Osteocyte (in vitro differentiated cells): Measurements from ENCODE around the gene RIOK2. TPM values are rescaled to one million over a fixed set of nuclear protein-coding genes. Genes with fewer than 3 reads are reported as not detected.

Experiments used
- DNase-seq: peaks from one replicate; pipeline ENCODE4 v3.0.0; 2021; ENCODE audit warnings: mixed read lengths; ENCODE audit not compliant: unreplicated experiment; ENCODE audit errors: extremely low spot score
- H3K27ac Mint-ChIP-seq: one replicate; pipeline ENCODE4 v1.8.0; 2021; ENCODE audit warnings: mild to moderate bottlenecking, mixed read lengths; ENCODE audit not compliant: unreplicated experiment
- H3K27me3 Mint-ChIP-seq: one replicate; pipeline ENCODE4 v1.8.0; 2021; ENCODE audit warnings: mixed read lengths; ENCODE audit not compliant: unreplicated experiment
- H3K36me3 Mint-ChIP-seq: one replicate; pipeline ENCODE4 v1.8.0; 2021; ENCODE audit warnings: mixed read lengths; ENCODE audit not compliant: unreplicated experiment
- H3K4me1 Mint-ChIP-seq: one replicate; pipeline ENCODE4 v1.8.0; 2021; ENCODE audit warnings: mixed read lengths; ENCODE audit not compliant: unreplicated experiment
- H3K4me3 Mint-ChIP-seq: one replicate; pipeline ENCODE4 v1.8.0; 2021; ENCODE audit warnings: mild to moderate bottlenecking, moderate library complexity, mixed read lengths; ENCODE audit not compliant: unreplicated experiment
- H3K9me3 Mint-ChIP-seq: one replicate; pipeline ENCODE4 v1.8.0; 2021; ENCODE audit warnings: mixed read lengths; ENCODE audit not compliant: unreplicated experiment
- total RNA-seq: library from RNA; stranded (reverse); gene quantifications from 2 replicates; pipeline ENCODE4 v1.2.1, GENCODE V29; 2021
- TF ChIP-seq, protein P1 (sequence below): fragments of 200-600 bp; sonication (generic); IDR thresholded peaks from 2 replicates; pipeline ENCODE4 v1.5.0; 2021; ENCODE audit warnings: antibody characterized with exemption, mild to moderate bottlenecking, moderate library complexity

Gene RIOK2
- total RNA-seq, 1 donor from 2014 or later, result 23.4 TPM

DNA sequence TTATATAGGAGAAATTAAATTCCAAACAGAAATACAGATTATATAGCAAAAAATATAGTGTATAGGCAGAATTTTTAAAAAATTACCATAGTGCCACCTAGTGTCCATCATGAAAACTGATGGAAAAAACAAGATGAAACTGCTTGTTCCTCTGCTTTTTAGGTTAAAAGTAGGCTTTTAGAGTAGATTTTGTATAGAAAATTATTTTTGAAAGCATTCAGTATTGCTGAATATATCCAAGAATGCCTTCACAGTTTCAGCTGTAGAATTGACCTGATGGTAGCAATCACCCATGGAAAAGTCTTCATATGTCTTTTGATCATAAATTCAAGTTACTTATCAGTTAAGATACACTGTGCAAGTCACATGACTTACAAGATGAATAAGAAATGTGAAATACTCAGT lies 19.7 kb downstream of the RIOK2 start:
- peaks cover 45% of the 10 kb centered on the region for H3K36me3 Mint-ChIP-seq
- H3K27me3 Mint-ChIP-seq, result no peaks in the 10 kb centered on the region

DNA sequence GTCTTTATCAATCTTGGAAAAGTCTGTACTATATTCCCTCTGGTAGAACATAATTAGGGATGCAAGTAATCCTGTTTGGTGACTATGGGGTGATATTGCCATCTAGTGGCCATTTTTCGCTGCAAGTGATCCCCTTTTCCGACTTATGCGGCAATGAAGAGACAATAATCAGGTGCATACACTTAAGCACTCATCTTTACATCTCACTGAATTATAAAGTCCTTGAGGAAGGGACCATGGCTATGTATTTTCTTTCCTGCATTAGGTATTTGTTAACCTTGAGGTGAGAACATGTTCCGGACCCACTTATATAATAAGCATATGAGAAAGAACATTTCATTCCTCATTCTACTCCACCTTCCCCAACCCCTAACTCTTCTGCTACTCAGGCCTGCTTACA lies 21.0 kb downstream of the RIOK2 start:
- Mint-ChIP-seq H3K27me3 (no peaks in the 10 kb centered on the region), H3K27ac (no peak overlapping the region), H3K9me3 (peaks cover 18% of the 10 kb centered on the region), H3K36me3 (peaks cover 44% of the 10 kb centered on the region), H3K4me3 (no peak overlapping the region), H3K4me1 (peaks cover 3% of the 10 kb centered on the region)
- TF ChIP-seq, protein P1, sequence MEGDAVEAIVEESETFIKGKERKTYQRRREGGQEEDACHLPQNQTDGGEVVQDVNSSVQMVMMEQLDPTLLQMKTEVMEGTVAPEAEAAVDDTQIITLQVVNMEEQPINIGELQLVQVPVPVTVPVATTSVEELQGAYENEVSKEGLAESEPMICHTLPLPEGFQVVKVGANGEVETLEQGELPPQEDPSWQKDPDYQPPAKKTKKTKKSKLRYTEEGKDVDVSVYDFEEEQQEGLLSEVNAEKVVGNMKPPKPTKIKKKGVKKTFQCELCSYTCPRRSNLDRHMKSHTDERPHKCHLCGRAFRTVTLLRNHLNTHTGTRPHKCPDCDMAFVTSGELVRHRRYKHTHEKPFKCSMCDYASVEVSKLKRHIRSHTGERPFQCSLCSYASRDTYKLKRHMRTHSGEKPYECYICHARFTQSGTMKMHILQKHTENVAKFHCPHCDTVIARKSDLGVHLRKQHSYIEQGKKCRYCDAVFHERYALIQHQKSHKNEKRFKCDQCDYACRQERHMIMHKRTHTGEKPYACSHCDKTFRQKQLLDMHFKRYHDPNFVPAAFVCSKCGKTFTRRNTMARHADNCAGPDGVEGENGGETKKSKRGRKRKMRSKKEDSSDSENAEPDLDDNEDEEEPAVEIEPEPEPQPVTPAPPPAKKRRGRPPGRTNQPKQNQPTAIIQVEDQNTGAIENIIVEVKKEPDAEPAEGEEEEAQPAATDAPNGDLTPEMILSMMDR, result peak; percentile 88
- no peak for DNase-seq

More for the DNA sequence above, 19.7 kb downstream of the RIOK2 start:
- DNase-seq, result no peak
- TF ChIP-seq, protein P1, result peak; percentile 67
- Mint-ChIP-seq H3K27ac (no peak overlapping the region), H3K4me1 (peaks cover 3% of the 10 kb centered on the region), H3K9me3 (peaks cover 5% of the 10 kb centered on the region), H3K4me3 (no peak overlapping the region)

DNA sequence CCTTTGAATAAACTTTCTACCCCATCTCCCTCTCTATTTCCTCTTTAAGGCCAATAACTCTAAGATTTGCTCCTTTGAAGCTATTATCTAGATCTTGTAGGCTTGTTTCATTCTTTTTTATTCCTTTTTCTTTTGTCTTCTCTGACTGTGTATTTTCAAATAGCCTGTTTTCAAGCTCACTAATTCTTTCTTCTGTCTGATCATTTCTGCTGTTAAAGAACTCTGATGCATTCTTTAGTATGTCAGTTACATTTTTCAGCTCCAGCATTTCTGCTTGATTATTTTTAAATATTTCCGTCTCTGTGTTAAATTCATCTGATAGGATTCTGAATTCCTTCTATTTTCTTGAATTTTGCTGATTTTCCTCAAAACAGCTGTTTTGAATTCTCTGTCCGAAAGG lies 25.4 kb downstream of the RIOK2 start:
- Mint-ChIP-seq H3K27me3 (peaks cover 7% of the 10 kb centered on the region), H3K27ac (no peak overlapping the region), H3K36me3 (peaks cover 31% of the 10 kb centered on the region), H3K4me1 (no peaks in the 10 kb centered on the region), H3K4me3 (no peak overlapping the region), H3K9me3 (peaks cover 35% of the 10 kb centered on the region)
- TF ChIP-seq, protein P1, result no peak
- DNase-seq, result no peak

DNA sequence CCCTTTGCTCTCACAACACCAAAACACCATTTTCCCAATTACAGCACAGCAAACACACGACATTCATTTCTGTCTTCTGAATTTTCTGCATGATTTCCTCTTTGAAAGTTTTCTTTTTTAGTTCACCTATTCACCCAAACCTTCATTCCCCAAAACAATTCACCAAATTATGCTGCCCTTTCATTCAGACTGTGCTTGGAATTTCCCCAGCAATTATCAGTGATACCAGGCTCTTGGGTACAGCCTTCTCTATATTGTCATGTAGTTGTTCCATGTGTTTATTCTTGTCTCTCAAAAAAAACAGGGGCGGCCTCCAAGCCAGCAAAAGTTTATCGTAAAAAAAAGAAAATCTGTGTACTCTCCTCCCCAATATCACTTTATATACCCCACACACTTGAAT lies 31.7 kb downstream of the RIOK2 start:
- Mint-ChIP-seq H3K27ac (no peak overlapping the region), H3K27me3 (peaks cover 7% of the 10 kb centered on the region), H3K4me1 (no peaks in the 10 kb centered on the region), H3K4me3 (no peak overlapping the region), H3K36me3 (peaks cover 4% of the 10 kb centered on the region), H3K9me3 (peaks cover 10% of the 10 kb centered on the region)
- no peak for DNase-seq
- TF ChIP-seq, protein P1, result no peak

DNA sequence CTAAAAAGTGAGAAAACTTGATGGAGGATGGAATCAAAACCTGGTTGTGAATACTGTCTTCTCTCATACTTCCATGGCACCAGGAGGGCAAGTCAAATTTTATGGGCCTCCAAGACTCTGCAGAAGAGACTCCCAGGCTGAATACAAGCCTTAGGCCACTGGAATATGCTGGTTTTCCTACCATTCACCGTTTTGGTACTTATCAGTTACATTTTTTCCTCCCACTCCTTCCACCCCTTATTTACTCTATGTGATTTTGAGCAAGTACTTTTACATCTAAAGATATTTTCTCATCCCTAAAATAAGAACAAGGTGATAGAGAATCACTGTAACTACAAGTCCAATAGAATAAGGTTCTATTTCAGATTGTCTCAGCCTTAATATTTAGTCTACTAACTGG lies 32.6 kb downstream of the RIOK2 start:
- H3K4me3 Mint-ChIP-seq, result no peak overlapping the region
- H3K27me3 Mint-ChIP-seq, result peaks cover 3% of the 10 kb centered on the region
- H3K36me3 Mint-ChIP-seq, result no peaks in the 10 kb centered on the region
- DNase-seq, result no peak
- TF ChIP-seq, protein P1, result no peak
- peaks cover 1% of the 10 kb centered on the region for H3K9me3 Mint-ChIP-seq
- H3K27ac Mint-ChIP-seq, result no peak overlapping the region
- H3K4me1 Mint-ChIP-seq, result no peaks in the 10 kb centered on the region
